ENCODE data around the gene APBA1.

The APBA1 gene

DNA sequence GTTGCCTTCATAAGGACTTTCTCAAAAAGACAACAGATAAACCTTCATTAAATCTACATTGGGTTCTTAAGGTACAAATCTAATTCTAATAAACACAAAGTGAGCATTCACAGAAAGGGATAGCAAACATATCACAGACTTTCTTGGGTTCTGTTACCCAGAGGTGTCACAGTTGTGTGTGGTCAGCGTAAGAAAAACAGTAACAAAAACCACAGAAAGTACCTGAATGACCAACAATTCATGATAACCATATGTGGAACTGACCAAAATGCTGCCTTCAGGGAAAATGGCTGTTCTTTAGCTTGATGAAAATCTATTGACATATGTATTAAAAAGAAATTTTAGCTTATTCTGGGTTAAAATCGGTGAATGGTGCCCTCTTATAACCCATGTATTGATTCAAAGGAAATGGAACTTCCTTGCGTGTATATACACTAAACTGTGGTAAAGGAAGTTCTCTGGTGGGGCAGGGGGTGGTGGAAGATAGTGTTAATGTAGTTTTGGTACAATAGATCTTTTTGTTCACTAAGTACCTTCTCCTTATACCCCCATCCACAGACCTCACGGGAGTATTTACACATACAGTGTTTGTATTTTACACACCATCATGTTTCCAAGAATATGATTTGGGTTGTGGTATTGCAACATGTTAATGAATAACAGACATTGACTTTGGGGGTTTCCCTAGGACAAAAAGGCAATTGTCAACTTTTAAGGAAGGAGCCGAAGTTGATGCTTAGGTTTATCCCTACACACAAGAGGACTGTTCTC lies 152.5 kb downstream of the APBA1 start:
- DNase-seq (ENCODE audit: low read depth) = no peak

DNA sequence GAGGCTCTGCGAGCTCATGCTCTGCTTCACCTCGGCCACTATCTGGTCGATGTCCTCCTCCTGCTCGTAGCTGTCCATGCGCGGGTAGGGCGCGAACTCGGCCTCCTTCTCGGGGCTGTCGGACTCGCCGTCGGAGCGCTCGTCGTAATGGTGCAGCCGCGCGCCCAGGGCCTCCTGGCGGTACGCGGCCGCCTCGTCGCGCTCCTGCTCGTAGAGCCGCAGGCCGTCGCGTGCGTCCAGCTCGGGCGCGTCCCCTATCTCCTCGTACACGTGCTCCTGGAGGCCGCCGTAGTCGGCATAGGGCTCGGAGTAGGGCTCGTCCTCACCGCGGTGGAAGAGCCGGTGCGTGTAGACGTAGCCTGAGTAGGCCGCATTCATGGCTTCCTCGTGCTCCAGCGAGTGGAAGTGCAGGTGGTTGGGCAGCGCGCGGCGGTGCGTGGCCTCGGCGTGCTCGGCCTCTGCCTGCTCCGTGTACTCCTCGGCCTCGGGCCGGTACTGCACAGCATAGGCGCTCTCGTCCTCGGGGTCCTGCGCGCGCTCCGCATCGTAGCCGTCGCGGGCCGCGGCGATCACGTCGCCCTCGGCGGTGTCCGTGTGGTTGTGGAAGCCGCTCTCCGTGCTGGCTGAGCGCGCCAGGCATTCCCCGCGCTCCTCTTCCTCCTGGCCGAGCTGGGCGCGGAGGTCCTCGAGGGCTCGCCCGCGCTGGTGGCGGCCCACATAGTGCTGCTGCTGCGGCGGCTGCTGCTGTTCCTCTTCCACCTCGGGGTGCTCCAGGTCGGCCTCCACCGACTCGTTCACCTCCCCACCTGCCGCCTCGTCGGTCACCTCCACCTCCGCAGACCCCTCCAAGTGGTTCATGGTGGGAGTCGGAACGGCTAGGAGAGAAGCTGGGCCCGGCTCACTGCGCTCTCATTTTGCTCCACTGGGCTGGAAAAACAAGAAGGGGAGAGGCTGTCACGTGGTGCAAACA lies 155.5 kb downstream of the APBA1 start:
- DNase-seq (ENCODE audit: low read depth) = no peak

- DNase-seq (ENCODE audit: low read depth) = no peak
Observed at GRCh38 chr9:69515810-69516209, 156.4 kb downstream of the APBA1 start.

DNA sequence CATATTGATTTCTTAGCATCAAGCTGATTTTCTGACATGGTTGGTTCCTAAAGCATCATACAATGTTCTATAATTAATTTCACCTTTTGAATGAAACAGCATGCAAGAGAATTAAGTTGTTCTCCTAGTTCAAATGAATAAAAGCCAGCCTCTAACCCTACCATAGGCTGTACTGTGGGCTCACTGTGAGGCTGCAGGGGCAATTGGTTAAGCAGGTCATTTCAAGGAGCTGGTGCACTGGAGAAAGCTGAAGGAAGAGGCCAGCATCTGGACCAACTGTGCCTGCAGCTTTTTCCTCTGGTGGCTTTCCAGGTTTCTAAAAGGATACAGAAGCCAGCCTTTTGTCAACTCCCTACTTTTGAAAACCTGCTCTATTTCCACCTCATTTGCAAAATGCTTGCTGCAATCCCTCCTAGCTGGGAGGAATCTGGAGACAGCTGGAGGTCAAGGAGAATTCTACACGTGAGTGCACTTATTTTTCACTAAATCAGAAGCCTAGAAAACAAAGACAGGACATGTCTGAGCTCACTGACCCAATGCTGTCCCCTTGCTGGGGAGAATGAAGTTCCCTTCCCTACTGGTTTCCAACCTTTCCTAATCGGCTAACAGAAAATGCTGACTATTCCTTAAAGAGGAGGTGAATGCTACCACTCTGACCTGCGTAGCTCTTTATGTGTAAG lies 158.9 kb downstream of the APBA1 start:
- DNase-seq (ENCODE audit: low read depth) = no peak

DNA sequence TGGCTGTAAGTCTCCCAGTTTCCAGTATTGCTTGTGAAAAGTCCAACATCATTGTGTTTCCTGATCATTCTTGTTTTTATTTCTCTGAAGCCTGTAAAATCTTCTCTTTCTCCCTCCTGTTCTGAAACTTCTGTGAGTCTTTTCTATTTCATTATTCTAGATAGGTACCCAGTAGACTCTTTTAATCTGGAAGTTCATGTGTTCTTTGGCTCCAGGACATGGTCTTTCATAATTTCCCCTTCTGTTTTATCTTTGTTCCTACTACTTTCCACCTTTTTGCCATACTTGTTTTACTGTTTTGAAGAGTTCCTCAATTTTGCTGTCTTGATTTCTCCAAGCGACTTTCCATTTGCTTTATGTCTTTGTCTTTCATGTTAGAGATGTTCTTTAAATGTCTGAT lies 168.1 kb downstream of the APBA1 start:
- no peak for DNase-seq (ENCODE audit: low read depth)

DNA sequence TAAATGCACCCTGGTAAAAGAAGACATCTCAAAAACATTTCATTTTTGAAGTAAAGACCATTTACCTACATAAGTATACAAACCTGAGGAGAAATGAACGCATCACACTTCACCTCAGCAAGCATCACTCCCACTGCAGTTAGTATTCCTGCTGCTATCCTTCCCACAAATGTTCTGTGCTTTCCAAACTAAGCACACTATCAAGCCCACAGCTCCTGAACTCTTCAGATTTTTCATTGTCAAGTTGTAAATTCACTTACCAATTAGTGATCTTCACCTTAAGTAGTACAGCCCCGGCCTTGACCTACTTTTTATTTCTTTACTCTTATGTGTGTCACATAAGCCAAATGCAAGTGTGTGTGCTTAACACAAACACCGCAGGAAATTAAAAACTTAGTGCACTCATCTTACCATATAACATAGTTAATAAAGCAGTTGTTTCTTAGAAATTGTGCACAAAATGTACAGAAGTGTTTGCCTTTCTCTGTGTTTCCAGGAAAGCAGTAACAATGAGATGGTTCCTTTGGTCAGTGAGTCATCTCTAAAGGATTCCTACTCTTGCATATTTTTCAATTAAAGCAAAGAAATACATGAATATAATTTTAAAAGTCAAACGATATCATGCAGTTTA lies 169.4 kb downstream of the APBA1 start:
- no peak for DNase-seq (ENCODE audit: low read depth)

DNA sequence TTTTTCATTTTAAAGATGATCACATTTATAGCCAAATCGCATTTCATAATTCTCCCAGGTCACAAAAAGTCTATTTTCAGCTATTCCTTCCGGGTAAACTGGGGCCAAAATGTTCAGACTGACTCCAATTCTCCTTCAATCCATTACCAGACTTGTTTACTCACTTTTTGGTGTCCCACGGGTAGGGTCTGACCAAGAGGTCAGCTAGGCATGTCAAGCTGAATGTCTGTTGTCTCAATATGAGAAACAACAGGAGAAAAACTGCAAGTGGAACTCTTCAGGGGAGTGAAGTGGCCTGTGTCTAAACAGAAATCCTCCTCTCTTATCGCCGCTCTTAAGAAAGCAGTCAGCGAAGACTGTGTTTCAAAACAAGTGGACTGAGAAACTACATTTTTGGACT lies 171.3 kb downstream of the APBA1 start:
- no peak for DNase-seq (ENCODE audit: low read depth)

DNA sequence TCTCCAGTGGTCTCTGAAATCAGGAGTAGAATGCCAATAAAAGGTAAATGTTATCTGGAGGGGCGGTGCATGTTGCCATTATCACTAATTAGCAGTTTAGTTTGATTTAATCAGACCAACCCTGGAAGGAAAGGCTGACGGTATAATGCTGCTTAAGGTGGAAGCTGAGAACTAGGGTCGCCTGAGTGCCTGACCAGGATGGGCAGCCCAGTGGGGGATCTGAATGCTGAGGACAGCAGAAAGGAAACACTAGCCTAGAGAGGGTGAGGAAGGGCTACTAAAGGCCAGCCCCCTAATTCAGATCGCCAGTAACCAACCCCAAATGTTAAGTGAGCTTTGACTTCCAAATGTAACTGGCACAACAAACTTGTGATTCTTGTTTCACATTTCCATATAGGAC lies 172.2 kb downstream of the APBA1 start:
- DNase-seq (ENCODE audit: low read depth) = no peak

DNA sequence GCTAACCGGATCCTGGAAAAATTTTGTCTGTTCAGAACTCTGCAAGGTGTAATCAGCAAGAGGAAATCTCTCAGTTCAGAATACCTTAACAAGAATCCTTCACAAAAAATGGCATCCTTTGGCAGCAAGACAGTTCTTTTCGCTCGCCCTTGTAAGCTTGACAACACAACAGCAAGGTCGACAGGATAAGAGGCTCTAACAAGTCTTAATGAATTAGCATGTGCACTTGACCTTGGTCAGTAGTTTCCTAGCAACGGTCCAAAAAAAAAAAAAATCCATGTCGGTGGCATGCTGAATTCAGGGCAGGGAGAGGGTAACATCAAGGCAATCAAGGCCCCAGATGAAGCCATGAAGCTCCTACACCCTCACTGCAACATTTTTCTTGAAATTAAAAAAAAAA lies 172.8 kb downstream of the APBA1 start:
- no peak for DNase-seq (ENCODE audit: low read depth)

GRCh38 chr9:69498470-69498869 lies 173.7 kb downstream of the APBA1 start:
- no peak for DNase-seq (ENCODE audit: low read depth)

GRCh38 chr9:69497816-69498215 lies 174.4 kb downstream of the APBA1 start:
- DNase-seq (ENCODE audit: low read depth) = no peak

DNA sequence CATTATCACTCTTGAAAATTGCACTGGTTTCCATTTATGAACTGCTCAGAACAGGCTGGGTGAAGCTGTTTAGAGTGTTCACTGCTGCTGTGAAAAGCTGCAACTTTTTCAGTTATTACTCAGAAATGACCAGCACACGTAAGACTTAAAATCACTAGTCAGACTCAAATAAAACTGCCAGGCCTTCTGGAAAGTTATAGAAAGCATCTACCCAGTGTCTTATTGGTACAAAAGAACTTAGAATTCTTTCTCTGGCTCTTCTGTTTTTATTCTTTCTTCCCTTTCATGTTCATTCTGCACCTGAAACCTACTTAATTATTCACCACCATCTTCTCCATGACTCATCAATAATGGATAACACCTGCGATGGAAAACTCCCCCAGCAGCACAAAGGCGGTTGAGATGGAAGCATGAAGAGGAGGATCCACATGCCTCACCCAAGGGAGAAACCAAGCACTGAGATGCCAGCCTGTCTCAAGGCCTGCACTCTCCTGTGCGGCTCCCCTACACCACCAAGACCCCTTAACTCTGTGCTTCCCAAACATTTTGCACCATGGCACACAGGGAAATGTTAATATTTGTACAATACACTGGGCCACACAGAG lies 175.2 kb downstream of the APBA1 start:
- no peak for DNase-seq (ENCODE audit: low read depth)

DNA sequence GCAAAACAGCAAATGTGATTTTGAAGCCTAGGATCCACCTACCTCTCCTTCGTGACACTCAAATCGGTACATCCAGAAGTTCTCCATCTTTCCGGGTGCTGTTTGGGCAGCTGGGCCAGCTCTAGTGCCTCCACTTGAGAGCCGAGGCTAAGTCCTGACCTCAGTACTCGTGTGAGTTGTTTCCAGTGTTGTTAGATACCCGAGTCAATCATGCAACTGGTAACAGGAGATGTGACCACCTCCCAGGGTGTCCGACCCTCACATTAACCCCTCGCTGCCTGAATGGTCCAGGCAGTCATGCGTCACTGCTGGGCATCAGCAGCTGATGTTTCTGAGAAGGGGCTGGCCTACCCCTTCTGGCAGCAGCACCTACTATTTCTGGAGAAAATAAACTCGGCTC lies 176.9 kb downstream of the APBA1 start:
- no peak for DNase-seq (ENCODE audit: low read depth)

DNA sequence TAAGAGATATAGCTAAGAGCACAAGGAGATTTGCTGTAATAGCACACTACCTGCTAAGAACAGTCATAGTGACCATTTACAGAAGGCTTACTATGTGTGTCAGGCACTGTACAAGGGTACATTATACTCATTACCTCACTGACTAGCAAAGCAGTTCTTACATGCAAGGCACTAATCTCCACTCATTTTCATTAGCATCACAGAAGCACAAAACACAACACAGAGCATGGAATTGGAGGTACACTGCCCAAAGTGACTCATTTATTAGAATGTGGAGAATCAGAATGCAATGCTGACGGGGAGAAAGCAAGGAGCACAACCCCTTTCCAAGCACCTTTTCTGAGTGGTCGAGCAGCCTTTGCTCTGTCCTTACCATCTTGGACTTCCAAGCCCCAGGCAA lies 177.4 kb downstream of the APBA1 start:
- no peak for DNase-seq (ENCODE audit: low read depth)

GRCh38 chr9:69494208-69494607 lies 178.0 kb downstream of the APBA1 start:
- DNase-seq (ENCODE audit: low read depth) = no peak

- no peak for DNase-seq (ENCODE audit: low read depth)
Observed at GRCh38 chr9:69486498-69486897, 185.7 kb downstream of the APBA1 start.

GRCh38 chr9:69485466-69485865 lies 186.7 kb downstream of the APBA1 start:
- no peak for DNase-seq (ENCODE audit: low read depth)

GRCh38 chr9:69483886-69484422 lies 188.2 kb downstream of the APBA1 start:
- DNase-seq (ENCODE audit: low read depth) = no peak

DNA sequence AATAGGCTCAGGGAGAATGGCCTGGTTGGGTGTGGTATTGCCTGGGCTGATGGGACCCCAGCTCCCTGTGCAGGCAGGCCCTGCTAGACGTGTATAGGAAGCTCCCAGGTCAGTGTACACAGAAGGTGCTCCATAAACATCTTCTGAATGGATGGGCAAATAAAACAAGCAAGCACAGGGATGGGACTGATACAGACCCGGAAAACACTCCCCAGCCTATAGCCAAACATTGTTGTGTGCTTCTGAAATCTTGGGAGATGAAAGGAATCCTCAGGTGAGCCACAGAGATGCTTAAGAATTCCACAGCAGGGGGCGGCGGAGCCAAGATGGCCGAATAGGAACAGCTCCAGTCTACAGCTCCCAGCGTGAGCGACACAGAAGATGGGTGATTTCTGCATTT lies 195.4 kb downstream of the APBA1 start:
- no peak for DNase-seq (ENCODE audit: low read depth)

GRCh38 chr9:69476016-69476415 lies 196.2 kb downstream of the APBA1 start:
- no peak for DNase-seq (ENCODE audit: low read depth)

GRCh38 chr9:69474821-69475220 lies 197.3 kb downstream of the APBA1 start:
- no peak for DNase-seq (ENCODE audit: low read depth)

Data from activated T-helper 1 cell treated with Interleukin-2 at 50 U/mL for 16 hours (primary cell).